CD4-positive, alpha-beta T cell (primary cell): ENCODE results near the gene PKNOX2. TPM values are rescaled to one million over a fixed set of nuclear protein-coding genes. Genes with fewer than 3 reads are reported as not detected.

Source experiments
- ATAC-seq: fragments of 200-7000 bp; cut with Tn5 transposase; one replicate; pipeline ENCODE4 v1.10.0; 2022; ENCODE audit warnings: mild to moderate bottlenecking; ENCODE audit not compliant: poor library complexity
- CTCF ChIA-PET: fragments of 350-600 bp; sonication (Branson Sonifier 250); formaldehyde crosslinking; loops from one replicate; lab custom pipeline; 2021; ENCODE audit warnings: antibody characterized with exemption, inconsistent platforms; lab: Charles Lee
- POLR2A ChIA-PET: fragments of 350-600 bp; sonication (Branson Sonifier 250); formaldehyde crosslinking; loops from one replicate; lab custom pipeline; 2021; ENCODE audit warnings: antibody characterized with exemption, inconsistent platforms; lab: Charles Lee
- DNase-seq, 14 experiments: peaks; one replicate each; pipeline ENCODE4 v3.0.0-alpha.2; 2013 to 2020; ENCODE audit warnings: mixed read lengths in 2 of 14
- H3K27ac ChIP-seq, 2 donors: one replicate each; pipeline versions ENCODE4 v1.5.1 to v1.7.0; 2013; ENCODE audit warnings: low read length in 2 of 2, low read depth in 1 of 2, mild to moderate bottlenecking in 1 of 2
- H3K27me3 ChIP-seq, 2 experiments: 1 replicate in 1 of 2; 2 replicates in 1 of 2; pipeline versions ENCODE4 v1.6.1 to v1.7.0; 2013; ENCODE audit warnings: low read length in 2 of 2, control low read depth in 1 of 2, mild to moderate bottlenecking in 1 of 2, moderate library complexity in 1 of 2; ENCODE audit not compliant: insufficient read depth in 2 of 2, control insufficient read depth in 1 of 2
- H3K36me3 ChIP-seq: one replicate; pipeline ENCODE4 v1.6.1; 2013; ENCODE audit warnings: low read length, control low read depth; ENCODE audit not compliant: insufficient read depth
- H3K4me1 ChIP-seq: one replicate; pipeline ENCODE4 v1.6.1; 2013; ENCODE audit warnings: low read length, control low read depth; ENCODE audit not compliant: insufficient read depth
- H3K4me3 ChIP-seq: one replicate; pipeline ENCODE4 v1.5.1; 2013; ENCODE audit warnings: mild to moderate bottlenecking, low read length, moderate library complexity
- H3K9me3 ChIP-seq, 2 experiments: 1 replicate in 1 of 2; 2 replicates in 1 of 2; pipeline versions ENCODE4 v1.6.1 to v1.7.0; 2013; ENCODE audit warnings: low read length in 2 of 2, mild to moderate bottlenecking in 2 of 2, control low read depth in 1 of 2, moderate library complexity in 1 of 2; ENCODE audit not compliant: control insufficient read depth in 1 of 2, insufficient read depth in 1 of 2
- H3K27ac Mint-ChIP-seq: one replicate; pipeline ENCODE4 v1.8.0; 2020; ENCODE audit warnings: mixed read lengths
- H3K27me3 Mint-ChIP-seq: one replicate; pipeline ENCODE4 v1.8.0; 2021; ENCODE audit warnings: mixed read lengths
- H3K36me3 Mint-ChIP-seq: one replicate; pipeline ENCODE4 v1.8.0; 2021; ENCODE audit warnings: low read depth, mixed read lengths
- H3K4me1 Mint-ChIP-seq: one replicate; pipeline ENCODE4 v1.8.0; 2021; ENCODE audit warnings: low read depth, mixed read lengths
- H3K4me3 Mint-ChIP-seq: one replicate; pipeline ENCODE4 v1.8.0; 2020; ENCODE audit warnings: mild to moderate bottlenecking, mixed read lengths
- H3K9me3 Mint-ChIP-seq: one replicate; pipeline ENCODE4 v1.8.0; 2020; ENCODE audit warnings: mixed read lengths
- CTCF ChIP-seq: fragments of 200-600 bp; IDR thresholded peaks from one replicate; pipeline ENCODE4 v1.8.0; 2022; ENCODE audit warnings: antibody characterized with exemption, mild to moderate bottlenecking
- intact Hi-C, 2 experiments: fragments of 100-400 bp; cut with DNase I in 1 of 2; cut with micrococcal nuclease in 1 of 2; formaldehyde crosslinking; loops; one replicate each; pipeline versions ENCODE4 v1.15.1 to v1.9.0; 2023 to 2025; cut with DNase I, micrococcal nuclease
- total RNA-seq, 174 experiments: library from RNA in 2 of 174; stranded (reverse) in 2 of 174; gene quantifications; one replicate each; pipeline ENCODE4 v1.2.3 and lab custom pipeline; 2021 to 2026

The PKNOX2 gene
- total RNA-seq, 2 experiments from 2014 or later = not detected

GRCh38 chr11:125271483-125272091, 107.0 kb downstream of the PKNOX2 start:
- intact Hi-C loops = no loop called here
- Mint-ChIP-seq H3K9me3 (no peaks in the 10 kb centered on the region), H3K36me3 (no peaks in the 10 kb centered on the region), H3K27ac (no peak overlapping the region), H3K4me3 (no peak overlapping the region), H3K27me3 (peaks cover 41% of the 10 kb centered on the region), H3K4me1 (no peaks in the 10 kb centered on the region)
- no peak overlapping the region for H3K27ac ChIP-seq
- ATAC-seq (no peak), DNase-seq (no peak)
- no peak overlapping the region for H3K4me3 ChIP-seq
- TF ChIP-seq CTCF = no peak
- no peaks in the 10 kb centered on the region for H3K36me3 ChIP-seq
- peaks cover 0 to 4% of the 10 kb centered on the region in 2 experiments for H3K9me3 ChIP-seq
- no peaks in the 10 kb centered on the region for H3K4me1 ChIP-seq
- ChIA-PET POLR2A (no interaction called here), CTCF (no interaction called here)
- peaks cover 0 to 2% of the 10 kb centered on the region in 2 experiments for H3K27me3 ChIP-seq

DNA sequence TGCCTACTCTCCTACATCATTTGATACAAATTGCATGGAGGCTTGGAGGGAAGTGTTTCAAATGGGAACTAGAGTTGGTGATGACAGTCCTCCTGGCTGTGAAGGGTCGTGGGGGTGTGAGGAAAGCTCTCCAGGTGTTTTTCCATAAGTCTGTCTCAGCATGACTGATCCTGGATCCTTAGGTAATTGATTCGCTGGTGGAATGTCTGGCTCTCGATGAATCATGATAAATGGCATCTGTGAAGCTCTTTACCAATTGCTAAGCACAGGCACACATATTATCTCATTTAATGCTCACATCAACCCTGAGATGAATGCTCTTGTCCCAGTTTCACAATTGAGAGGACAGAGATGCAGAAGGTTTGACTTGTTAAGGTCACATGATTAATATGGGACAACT, 107.5 kb downstream of the PKNOX2 start:
- H3K27ac ChIP-seq = no peak overlapping the region
- no peaks in the 10 kb centered on the region for H3K36me3 ChIP-seq
- ATAC-seq (no peak), DNase-seq (no peak)
- H3K4me1 Mint-ChIP-seq = no peaks in the 10 kb centered on the region
- peaks cover 0 to 4% of the 10 kb centered on the region in 2 experiments for H3K9me3 ChIP-seq
- ChIA-PET CTCF (no interaction called here), POLR2A (no interaction called here)
- H3K9me3 Mint-ChIP-seq = no peaks in the 10 kb centered on the region
- H3K27me3 Mint-ChIP-seq = peaks cover 36% of the 10 kb centered on the region
- H3K4me1 ChIP-seq = no peaks in the 10 kb centered on the region
- peaks cover 0 to 2% of the 10 kb centered on the region in 2 experiments for H3K27me3 ChIP-seq
- H3K4me3 ChIP-seq = no peak overlapping the region
- H3K36me3 Mint-ChIP-seq = no peaks in the 10 kb centered on the region
- intact Hi-C loops = no loop called here
- no peak for TF ChIP-seq CTCF
- H3K27ac Mint-ChIP-seq = no peak overlapping the region
- no peak overlapping the region for H3K4me3 Mint-ChIP-seq

DNA sequence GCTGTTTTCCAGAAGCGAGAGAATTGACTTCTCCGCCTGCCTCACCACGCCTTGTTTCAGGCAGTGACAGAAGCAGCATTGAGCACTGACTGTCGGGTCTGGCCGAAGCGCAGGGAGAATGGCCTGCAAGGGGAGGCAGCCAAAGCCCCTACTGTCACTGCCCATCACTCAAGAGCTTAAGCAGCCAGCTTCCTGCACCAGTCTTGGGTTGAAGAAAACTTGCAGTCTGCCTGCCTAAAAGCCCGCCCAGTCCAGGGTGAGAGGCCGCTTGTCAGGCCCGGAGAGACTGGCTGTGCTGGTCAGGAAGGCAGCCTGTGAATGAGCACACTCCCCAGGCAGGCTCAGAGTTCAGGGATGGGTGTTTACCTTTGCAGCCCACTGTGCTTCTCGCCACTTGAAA, 108.3 kb downstream of the PKNOX2 start:
- H3K27ac Mint-ChIP-seq = no peak overlapping the region
- intact Hi-C loops = no loop called here
- POLR2A ChIA-PET = no interaction called here
- CTCF ChIA-PET = no interaction called here
- no peak for DNase-seq
- Histone ChIP-seq H3K4me3 (no peak overlapping the region), H3K27me3 (no peaks in the 10 kb centered on the region), H3K4me1 (no peaks in the 10 kb centered on the region), H3K36me3 (no peaks in the 10 kb centered on the region), H3K9me3 (peaks cover 0 to 4% of the 10 kb centered on the region in 2 experiments), H3K27ac (no peak overlapping the region)
- peaks cover 30% of the 10 kb centered on the region for H3K27me3 Mint-ChIP-seq
- H3K4me1 Mint-ChIP-seq = no peaks in the 10 kb centered on the region
- H3K36me3 Mint-ChIP-seq = no peaks in the 10 kb centered on the region
- no peaks in the 10 kb centered on the region for H3K9me3 Mint-ChIP-seq
- no peak for ATAC-seq
- no peak overlapping the region for H3K4me3 Mint-ChIP-seq
- TF ChIP-seq CTCF = no peak
